ENCODE measurements around the gene ZNHIT1.

ZNHIT1 gene

DNA sequence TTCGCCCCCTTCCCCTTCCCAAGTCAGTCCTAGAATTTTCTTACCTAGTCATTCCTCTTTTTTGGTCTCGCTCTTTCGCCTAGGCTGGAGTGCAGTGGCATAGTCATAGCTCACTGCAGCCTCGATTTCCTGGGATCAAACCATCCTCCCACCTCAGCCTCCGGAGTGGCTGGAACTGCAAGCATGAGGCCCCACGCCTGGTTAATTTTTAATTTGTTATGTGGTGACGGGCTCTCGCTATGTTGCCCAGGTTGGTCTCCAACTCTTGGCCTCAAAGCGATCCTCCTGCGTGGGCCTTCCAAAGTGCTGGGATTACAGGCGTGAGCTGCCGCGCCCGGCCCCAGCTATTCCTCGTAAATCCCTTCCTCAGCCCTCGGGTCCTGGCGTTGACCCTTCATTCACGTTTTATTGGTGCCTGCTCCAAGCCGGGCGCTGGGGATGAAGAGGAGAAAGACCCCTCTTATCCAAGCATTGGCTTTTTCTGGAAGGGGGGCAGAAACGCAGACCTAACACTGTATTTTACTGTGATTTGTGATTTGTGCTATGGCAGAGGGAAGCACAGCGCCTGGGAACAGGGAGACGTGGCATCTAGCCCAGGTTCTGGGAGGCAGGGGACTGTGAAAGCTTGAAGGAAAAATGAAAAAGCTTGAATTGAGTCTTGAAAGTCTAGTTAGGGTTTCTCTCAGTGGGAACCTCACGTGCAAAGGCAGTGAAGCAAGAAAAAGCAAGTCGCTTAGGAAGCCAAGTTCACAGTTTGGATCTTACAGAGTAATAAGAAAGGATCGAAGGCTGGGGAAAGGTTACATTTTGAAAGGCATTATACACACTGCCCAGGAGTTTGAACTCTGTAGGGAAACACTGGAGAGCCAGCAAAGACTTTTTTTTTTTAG lies 516 bp downstream of the ZNHIT1 start:
- no peak for DNase-seq (ENCODE audit: low read depth in 2 of 2)

DNA sequence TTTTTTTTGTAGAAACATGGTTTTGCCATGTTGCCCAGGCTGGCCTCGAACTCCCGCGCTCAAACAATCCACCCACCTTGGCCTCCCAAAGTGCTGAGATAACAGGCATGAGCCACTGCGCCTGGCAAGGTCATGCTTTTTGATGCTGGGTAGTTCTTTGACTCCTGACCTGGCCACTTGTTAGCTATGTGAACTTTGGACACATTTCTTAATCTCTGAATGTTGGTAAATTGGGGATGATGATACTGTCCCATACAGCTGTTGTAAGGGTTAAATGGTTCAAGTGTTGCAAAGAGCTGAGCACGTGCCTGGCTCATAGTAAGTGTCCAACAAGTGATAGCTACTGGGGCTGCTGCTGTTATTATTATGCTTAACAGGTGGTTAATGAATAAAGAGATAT lies 2.3 kb downstream of the ZNHIT1 start:
- no peak for DNase-seq (ENCODE audit: low read depth in 2 of 2)

DNA sequence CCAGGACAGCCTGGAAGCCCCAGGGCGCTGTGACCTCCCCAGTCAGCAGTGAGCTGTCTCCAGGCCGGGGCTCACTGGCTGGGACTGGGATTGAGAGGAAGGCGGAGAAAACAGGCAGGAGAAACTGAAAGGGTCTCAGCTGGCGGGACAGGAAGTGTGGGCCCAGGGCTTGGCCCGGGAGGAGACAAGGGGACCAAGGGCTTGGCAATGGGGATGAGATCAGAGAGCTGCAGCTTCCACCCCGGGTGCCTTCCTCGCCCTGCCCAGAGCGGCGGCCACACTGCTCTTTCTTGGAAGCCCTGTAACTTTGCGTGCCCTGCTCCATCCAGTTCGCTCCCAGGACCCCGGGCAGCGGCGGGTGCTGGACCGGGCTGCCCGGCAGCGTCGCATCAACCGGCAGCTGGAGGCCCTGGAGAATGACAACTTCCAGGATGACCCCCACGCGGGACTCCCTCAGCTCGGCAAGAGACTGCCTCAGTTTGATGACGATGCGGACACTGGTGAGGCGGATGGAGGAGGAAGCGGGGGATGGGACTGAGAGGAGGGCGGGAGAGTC lies 4.4 kb downstream of the ZNHIT1 start:
- DNase-seq (ENCODE audit: low read depth in 2 of 2) = no peak

DNA sequence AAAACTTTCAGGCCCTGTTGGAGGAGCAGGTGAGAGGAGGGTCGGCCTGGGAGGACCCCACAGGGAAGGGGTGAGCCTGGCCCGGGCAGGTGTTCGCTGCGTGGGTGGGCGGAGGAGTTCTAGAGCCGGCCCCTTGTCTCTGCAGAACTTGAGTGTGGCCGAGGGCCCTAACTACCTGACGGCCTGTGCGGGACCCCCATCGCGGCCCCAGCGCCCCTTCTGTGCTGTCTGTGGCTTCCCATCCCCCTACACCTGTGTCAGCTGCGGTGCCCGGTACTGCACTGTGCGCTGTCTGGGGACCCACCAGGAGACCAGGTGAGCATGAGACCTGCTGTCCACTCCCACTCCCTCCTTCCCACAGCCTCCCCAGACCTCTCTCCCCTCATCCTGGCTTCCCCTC lies 5.6 kb downstream of the ZNHIT1 start:
- no peak for DNase-seq (ENCODE audit: low read depth in 2 of 2)

DNA sequence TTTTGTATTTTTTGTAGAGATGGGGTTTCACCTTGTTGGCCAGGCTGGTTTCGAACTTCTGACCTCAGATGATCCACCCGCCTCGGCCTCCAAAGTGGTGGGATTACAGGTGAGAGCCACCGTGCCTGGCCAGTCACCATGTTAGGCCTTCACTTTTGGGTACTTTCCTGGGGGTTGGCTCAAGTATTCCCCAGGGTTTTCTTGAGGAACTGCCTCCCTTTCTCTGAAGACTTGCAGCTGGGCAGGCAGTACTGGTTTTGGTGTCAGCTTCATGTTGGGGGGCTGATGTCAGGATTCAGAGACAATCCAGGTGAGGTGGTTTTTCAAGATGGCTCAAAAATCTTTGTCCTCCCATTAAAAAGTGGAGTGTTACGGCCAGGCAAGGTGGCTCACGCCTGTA lies 7.7 kb downstream of the ZNHIT1 start:
- no peak for DNase-seq (ENCODE audit: low read depth in 2 of 2)

DNA sequence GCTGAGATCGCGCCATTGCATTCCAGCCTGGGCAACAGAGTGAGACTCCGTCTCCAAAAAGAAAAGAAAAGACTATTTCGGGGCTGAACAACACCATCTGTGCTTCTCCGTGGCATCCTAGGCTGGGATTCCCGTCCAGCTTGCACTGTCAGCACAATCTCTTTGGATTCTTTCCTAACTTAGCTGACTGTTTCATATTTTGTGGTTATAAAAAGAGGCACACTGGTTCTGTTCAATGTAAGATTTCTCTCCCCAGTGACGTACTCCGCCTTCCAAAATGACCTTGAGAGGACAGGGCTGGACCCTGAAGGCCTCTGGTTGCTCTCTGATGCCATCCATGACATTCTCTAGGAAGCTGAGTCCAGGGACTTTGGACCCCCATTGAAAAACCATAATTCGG lies 8.8 kb downstream of the ZNHIT1 start:
- no peak for DNase-seq (ENCODE audit: low read depth in 2 of 2)

DNA sequence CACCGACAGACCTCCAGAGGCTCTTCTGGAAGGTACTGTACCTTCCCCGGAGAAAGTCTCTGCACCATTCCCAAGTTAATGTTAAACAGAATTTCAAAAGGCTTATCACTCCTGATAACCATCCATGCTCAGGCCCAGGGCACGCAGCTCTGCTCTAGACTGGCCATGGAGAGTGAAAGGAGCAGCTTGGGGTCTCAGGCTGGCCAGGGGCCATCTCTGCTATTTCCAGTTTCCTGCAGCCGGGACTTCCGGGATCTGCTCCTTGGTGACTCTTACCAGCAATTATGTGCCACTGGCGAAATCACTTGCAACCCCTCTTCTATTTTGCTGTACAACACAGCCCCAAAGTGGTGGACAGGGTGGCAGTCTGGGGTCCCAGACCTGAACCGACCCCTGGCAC lies 13.7 kb downstream of the ZNHIT1 start:
- DNase-seq (ENCODE audit: low read depth in 2 of 2) = no peak

DNA sequence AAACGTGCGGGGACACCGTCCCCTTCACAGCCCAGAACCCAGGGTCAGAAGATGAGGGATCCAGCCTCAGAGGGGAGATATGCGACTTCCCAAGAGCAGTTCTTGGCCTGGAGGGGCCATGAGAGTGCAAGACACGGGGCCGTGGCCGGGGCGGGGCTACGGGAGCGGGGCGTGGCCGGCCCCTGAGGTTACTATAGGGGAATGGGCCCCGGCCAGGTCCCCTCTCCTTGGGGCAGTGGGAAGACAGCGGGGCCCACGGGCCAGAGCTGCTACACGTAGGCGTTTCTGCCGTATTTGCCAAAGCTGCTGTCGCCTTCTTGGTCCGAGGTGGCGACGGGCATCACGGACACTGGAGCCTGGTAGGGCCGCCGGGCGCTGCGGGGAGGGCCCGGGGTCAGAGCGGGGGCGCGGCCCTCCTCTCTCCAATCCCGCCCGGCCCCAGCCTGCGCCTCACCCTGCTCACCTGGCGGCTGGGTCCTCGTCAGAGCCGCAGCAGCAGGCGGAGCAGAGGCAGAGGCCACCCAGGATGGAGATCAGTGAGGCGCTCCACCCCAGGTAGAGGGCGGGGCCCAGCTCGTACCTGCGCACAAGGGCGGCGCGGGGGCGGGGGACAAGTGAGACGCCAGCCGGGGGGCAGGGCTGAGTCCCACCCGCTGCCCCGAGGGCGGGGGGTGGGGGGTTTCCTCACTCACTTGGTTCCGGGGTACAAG lies 14.3 kb downstream of the ZNHIT1 start:
- no peak for DNase-seq (ENCODE audit: low read depth in 2 of 2)

DNA sequence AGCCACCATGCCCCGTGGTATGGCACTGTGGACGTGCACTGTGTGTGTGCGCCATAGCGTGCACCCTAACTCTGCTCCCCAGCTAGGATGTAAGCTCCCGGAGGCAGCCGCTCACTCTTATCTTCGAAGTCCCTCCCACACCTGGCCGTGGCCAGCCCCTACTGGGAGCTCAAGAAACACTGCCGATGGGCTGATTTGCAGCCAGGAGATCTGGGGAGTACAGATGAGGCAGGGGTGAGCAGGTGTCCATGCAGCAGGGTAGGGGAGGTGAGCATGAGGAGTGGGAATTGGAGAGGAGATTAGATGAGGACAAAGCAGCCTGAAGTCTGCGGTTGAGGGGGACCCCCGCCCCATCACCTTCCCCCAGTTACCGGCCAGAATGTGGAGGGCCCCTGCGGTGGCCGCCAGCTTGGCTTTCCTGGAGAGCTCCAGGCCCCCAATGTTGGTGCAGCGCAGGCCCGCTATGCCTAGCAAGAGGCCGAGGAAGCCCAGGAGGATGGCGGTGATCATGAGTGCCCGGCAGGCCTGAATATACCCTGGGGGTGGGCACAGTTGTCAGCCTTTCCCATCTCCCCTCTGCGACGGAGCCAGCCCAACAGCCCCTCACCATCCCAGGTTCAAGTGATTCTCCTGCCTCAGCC lies 16.1 kb downstream of the ZNHIT1 start:
- DNase-seq (ENCODE audit: low read depth in 2 of 2) = no peak

DNA sequence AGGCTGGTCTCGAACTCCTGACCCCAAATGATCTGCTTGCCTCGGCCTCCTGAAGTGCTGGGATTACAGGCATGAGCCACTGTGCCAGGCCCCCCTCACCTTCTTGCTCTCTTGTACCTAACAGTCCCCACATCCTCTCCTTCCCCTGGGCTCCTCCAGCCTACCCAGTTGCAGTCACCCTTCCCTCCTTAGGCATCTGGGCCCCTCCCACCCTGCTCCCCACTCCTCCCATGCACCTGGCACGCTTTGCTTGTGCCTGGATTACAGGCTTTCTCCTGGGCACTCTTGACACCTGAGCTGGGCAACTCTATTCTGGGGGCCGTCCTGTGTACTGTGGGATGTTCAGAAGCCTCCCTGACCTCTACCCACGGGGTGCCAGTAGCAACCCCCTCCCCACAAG lies 16.7 kb downstream of the ZNHIT1 start:
- no peak for DNase-seq (ENCODE audit: low read depth in 2 of 2)

DNA sequence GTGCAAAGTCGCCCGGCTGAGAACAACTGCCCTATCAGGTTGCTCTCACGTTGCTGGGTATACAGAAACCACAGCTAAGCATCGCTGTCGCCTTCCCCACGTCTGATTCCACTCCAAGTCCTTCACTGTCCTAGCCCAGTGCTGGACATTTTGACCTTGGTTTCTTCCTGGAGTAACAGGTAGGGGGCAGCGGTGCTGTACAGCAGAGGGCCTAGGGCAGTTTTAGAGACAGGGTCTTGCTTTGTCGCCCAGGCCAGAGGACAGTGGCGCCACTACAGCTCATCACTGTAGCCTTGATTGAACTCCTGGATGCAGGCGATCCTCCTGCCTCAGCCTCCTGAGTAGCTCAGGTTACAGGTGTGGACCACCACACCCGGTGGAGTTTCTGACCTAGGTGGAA lies 17.1 kb downstream of the ZNHIT1 start:
- DNase-seq (ENCODE audit: low read depth in 2 of 2) = no peak

DNA sequence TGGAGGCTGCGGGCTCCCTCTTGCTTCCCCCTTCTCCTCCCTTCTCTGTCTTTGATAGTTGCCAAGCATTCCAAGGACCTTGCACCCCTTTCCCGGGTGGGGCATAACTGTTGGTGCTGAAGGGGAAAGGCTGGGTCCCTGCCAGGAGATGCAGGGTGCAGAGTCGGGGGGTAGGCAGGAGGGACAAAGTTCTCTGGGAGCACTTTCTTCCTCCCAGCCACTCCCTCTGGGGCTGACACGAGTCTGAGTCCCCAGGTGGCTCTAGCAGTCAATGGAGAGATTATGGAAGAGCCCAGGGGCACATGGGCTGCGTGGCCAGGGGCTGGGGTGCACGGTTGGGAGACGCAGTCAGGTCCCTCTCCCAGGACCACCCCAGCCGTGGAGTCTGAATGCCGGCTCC lies 17.6 kb downstream of the ZNHIT1 start:
- DNase-seq (ENCODE audit: low read depth in 2 of 2) = no peak

DNA sequence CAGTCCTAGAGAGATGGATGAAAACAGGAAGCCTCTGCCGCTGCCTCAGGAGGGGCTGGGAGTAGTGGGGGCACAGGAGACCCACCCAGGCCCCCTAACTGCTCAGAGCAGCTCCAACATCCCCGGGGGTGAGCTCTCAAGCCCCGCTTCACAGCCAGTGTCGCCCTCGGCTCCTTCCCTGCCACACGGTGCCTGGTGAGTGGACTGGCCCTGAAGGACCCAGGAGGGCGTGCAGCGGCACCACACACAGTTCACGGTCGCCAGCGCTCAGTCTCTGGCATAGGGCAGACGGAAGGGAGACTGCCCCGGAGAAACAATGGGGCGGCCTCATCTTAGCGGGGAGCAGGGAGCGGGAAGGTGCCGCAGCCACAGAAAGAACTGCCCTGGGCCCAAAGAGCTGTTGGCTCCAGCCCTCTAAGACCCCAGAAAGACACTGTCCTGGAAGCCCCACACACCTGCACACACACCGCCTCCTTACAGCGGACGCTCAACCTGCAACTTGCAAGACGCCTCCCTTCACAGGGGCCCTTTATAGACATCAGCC lies 18.4 kb downstream of the ZNHIT1 start:
- no peak for DNase-seq (ENCODE audit: low read depth in 2 of 2)

DNA sequence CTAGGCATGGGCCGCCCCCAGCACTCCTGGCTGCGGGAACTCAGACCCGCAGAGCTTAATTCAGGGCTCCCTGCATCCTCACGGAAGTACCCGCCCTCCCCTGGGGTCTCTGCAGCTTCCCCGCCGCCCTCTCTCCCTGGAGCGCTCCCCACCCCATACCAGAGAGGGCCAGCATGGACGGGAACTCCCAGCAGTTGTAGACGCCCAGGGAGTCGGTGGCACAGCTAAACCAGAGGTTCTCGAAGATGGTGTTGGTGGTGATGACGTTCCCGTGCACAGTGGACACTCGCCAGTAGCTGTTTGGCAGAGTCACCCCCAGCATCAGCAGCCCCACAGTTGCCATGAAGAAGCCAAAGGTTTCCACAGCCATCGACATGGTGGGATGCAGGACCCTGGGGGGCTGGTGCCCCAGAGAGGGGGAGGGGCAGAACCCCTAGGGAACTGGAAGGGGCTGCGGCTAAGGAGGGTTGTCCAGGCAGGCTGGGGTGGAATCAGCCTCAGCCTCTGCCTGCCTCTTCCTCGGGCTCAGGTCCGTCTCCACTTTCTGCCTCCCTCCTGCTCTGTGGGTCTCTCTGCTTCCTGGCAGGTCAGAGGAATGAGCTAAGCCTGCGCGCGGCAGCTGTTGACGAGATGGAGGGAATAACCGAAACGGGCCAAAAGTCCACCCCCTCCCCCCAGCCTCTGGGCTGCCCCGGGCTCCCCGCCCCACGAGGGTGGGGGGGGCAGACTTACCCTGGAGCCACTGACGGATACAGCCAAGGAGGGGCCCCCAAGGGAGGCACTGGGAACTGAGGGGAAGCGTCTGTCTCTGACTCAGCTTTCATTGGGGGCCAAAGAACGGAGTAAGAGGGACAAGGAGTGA lies 19.5 kb downstream of the ZNHIT1 start, which contains the start of gene CLDN15:
Gene CLDN15 (minus strand): TSS at position 597 of the 862 bp plus-strand sequence. CDS start 221 bp downstream, at position 376.
- DNase-seq (ENCODE audit: low read depth in 2 of 2) = no peak

DNA sequence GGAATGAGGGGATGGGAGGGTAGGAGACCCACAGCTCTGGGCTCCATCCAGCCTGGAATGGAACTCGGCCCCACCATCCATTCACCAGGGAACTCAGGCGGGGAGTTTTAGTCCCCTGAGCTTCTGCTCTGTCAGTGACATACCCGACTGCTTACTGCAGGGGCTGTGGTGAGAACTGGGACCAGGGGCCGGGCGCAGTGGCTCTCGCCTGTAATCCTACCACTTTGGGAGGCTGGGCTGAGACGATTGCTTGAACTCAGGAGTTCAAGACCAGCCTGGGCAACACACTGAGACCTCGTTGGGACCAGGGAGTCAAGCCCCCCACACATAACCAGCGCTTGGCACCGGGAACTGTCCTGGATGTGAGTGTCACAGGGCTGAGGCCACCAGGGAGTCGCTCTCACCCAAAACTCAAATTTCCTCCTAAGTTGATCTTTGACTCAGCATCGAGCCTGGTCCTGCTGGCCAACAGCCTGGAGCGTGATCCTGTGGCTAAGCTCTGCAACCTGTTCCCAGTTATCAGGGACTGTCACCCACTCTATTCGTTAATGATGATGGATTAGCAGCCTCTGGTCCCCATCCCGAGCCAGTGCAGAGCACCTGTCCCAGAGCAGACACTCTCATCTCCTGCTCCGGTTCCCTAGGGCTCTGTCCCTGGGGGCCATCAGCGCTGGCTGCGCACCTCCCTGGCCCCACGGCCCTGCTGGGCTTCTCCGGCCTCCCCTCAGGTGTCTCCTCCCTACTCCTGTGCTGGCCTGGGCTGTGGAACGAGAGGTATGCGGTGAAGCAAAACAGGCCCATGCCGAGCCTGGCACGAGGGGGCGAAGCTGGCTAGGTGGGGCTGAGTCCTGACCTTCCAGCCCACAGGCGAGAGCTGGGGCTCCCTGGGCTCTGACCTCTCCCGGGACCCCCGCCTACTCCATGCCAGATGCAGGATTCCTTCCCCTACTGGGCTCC lies 20.5 kb downstream of the ZNHIT1 start:
- DNase-seq (ENCODE audit: low read depth in 2 of 2) = no peak

DNA sequence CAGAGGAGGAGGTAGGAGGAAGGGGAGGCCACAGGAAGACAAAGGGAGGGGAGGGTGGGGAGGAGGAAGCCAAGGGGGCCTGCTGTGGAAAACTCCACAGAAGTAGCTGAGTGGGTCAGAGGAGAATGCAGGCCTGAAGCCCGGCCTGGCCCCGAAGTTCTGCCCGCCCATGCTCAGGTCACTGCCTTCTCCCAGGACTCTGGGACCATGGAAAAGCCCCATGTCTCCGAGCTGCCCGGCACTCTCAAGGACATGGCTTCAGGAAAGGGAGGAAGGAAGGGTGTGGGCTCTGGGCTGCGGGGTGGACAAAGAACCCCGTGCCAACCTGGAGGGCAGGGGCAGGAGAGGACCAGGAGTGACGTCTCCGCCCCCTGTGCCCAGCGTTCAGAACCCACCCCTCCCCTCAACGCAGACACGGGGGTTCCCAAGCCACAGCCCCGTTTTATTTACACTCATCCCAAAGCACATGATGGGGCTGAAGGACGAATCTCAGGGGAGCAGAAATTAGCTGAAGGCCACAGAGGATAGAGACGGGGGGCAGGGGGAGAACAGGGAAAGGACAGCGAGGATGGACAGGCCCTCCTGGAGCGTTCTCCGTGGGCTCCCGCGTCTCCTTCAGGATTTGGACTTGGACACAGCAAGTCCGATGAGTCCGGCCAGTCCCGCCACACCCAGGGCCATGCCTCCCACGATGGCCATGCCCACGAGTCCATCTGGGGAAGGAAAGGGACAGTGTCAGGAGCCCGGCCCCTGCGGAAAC lies 21.4 kb downstream of the ZNHIT1 start:
- no peak for DNase-seq (ENCODE audit: low read depth in 2 of 2)

DNA sequence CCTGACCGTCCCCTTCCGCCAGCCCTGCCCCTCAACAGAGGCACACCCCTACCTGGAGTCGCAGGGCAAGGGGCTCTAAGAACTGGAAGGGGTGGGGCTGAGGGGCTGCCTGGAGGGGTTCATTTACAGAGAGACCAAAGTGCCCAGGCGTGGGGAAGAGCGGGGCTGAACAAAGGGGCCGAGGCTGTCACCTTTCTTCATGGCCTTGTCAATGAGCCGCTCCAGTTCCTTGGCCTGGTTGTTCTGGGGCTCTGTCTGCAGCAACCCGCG lies 21.9 kb downstream of the ZNHIT1 start:
- DNase-seq (ENCODE audit: low read depth in 2 of 2) = no peak

DNA sequence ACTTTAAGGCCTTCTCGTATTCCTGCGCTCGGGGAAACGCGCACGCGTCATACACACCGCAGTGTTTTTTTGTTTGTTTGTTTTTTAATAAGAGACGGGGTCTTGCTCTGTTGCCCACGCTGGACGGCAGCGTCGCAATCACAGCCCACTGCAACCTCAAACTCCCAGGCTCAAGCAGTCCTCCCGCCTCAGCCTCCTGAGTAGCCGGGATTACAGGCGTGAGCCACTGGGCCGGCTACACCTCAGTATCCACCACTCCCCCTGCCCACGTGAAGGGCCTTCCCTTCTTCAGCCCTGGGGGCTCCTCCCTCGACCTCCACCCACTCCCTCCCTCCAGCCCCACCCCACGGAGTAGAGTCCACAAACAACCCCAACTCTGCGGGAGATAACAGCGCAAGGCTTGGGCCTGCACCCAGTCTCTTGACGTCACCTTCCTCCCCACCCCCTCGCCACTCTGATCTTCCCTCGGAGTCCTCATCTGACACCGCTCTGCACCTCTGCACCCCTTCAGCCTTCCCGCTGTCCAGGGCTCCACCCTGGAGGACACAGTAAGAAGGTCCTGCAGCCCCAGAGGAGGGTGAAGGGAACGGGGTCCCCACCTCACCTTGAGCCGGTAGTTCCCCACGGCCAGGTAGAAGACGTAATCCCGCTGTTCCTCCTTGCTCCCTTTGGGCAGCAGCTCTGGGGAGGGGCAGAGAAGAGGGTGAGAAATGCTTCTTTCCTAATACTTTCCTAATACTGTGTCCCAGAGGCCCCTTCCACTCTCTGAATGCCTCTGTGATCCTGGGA lies 22.5 kb downstream of the ZNHIT1 start:
- no peak for DNase-seq (ENCODE audit: low read depth in 2 of 2)

DNA sequence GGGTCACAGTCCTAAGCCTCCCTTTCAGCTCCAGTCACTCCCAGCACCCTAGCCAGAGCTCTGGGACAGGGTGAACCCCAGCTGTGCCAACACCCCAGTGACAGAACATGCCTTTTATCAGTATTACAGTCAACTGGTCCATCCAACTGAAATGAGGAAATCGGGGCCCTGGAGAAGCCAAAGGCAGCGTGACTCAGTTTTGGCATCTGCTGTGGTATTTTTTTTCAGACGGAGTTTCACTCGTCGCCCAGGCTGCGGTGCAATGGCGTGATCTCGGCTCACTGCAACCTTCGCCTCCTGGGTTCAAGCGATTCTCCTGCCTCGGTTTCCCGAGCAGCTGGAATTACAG lies 23.0 kb downstream of the ZNHIT1 start:
- DNase-seq (ENCODE audit: low read depth in 2 of 2) = no peak
